Osteoblast (primary cell): Measurements from ENCODE around the gene DPF3. TPM values are rescaled to one million over a fixed set of nuclear protein-coding genes. Genes with fewer than 3 reads are reported as not detected.

Experiments used
- DNase-seq: peaks from one replicate; pipeline ENCODE4 v3.0.0; 2011; ENCODE audit warnings: low spot score, mixed read lengths; ENCODE audit not compliant: insufficient read length; ENCODE audit errors: missing footprints
- H2AFZ ChIP-seq: 2 replicates; pipeline ENCODE4 v1.6.0; 2011; ENCODE audit warnings: mild to moderate bottlenecking, low read length
- H3K27ac ChIP-seq: 2 replicates; pipeline ENCODE4 v1.5.1; 2011; ENCODE audit warnings: mild to moderate bottlenecking, low read depth, low read length, moderate library complexity
- H3K27me3 ChIP-seq: 2 replicates; pipeline ENCODE4 v1.6.0; 2012; ENCODE audit warnings: mild to moderate bottlenecking, control low read depth, inconsistent platforms, low read length, moderate library complexity; ENCODE audit not compliant: insufficient read depth
- H3K36me3 ChIP-seq: 2 replicates; pipeline ENCODE4 v1.5.1; 2011; ENCODE audit warnings: mild to moderate bottlenecking, low read length, control low read depth, moderate library complexity; ENCODE audit not compliant: insufficient read depth
- H3K4me1 ChIP-seq: 2 replicates; pipeline ENCODE4 v1.5.1; 2011; ENCODE audit warnings: mild to moderate bottlenecking, low read length, control low read depth, moderate library complexity; ENCODE audit not compliant: insufficient read depth
- H3K4me2 ChIP-seq: 2 replicates; pipeline ENCODE4 v1.6.0; 2011; ENCODE audit warnings: mild to moderate bottlenecking, low read length; ENCODE audit not compliant: insufficient read depth
- H3K4me3 ChIP-seq: fragments of 200-600 bp; sonication (generic); 3 replicates; pipeline ENCODE4 v1.5.1; 2012; ENCODE audit warnings: mild to moderate bottlenecking, low read length, inconsistent platforms; ENCODE audit not compliant: insufficient read depth
- H3K79me2 ChIP-seq: 2 replicates; pipeline ENCODE4 v1.6.0; 2012; ENCODE audit warnings: mild to moderate bottlenecking, low read length, control low read depth, inconsistent platforms; ENCODE audit not compliant: insufficient read depth
- H3K9me3 ChIP-seq: 2 replicates; pipeline ENCODE4 v1.5.1; 2011; ENCODE audit warnings: low read depth, low read length, control low read depth
- H4K20me1 ChIP-seq: 2 replicates; pipeline ENCODE4 v1.6.0; 2012; ENCODE audit warnings: mild to moderate bottlenecking, low read length, control low read depth; ENCODE audit not compliant: insufficient read depth
- CTCF ChIP-seq: IDR thresholded peaks from 2 replicates; pipeline ENCODE4 v1.5.1; 2011; ENCODE audit warnings: mild to moderate bottlenecking, low read depth, low read length, moderate library complexity; ENCODE audit errors: extremely low read depth
- total RNA-seq: library from RNA; depleted of rRNA; stranded (reverse); fragments of >200 nt; gene quantifications from 2 replicates; pipeline ENCODE4 v1.2.3, GENCODE V29; 2012

Gene DPF3
- total RNA-seq, 1 donor, result 1.8 TPM

- peaks cover 4% of the 10 kb centered on the region for H3K27me3 ChIP-seq
- no peak for DNase-seq
- TF ChIP-seq CTCF, result no peak
- H2AFZ ChIP-seq, result no peak overlapping the region
- no peaks in the 10 kb centered on the region for H3K4me1 ChIP-seq
- no peaks in the 10 kb centered on the region for H4K20me1 ChIP-seq
- no peak overlapping the region for H3K27ac ChIP-seq
- H3K36me3 ChIP-seq, result no peaks in the 10 kb centered on the region
- no peak overlapping the region for H3K4me2 ChIP-seq
- no peak overlapping the region for H3K4me3 ChIP-seq
- H3K79me2 ChIP-seq, result no peaks in the 10 kb centered on the region
- H3K9me3 ChIP-seq, result no peaks in the 10 kb centered on the region
Observed at GRCh38 chr14:72594099-72594901, 299.6 kb downstream of the DPF3 start.

- DNase-seq, result no peak
- no peak overlapping the region for H3K27ac ChIP-seq
- no peaks in the 10 kb centered on the region for H3K79me2 ChIP-seq
- no peak for TF ChIP-seq CTCF
- H3K4me2 ChIP-seq, result no peak overlapping the region
- H4K20me1 ChIP-seq, result no peaks in the 10 kb centered on the region
- H3K4me3 ChIP-seq, result no peak overlapping the region
- H3K36me3 ChIP-seq, result no peaks in the 10 kb centered on the region
- H3K4me1 ChIP-seq, result no peaks in the 10 kb centered on the region
- no peaks in the 10 kb centered on the region for H3K9me3 ChIP-seq
- no peak overlapping the region for H2AFZ ChIP-seq
- H3K27me3 ChIP-seq, result peaks cover 4% of the 10 kb centered on the region
Observed at GRCh38 chr14:72591391-72591790, 302.5 kb downstream of the DPF3 start.

GRCh38 chr14:72590577-72590976, 303.3 kb downstream of the DPF3 start:
- Histone ChIP-seq H3K4me2 (no peak overlapping the region), H3K4me1 (no peaks in the 10 kb centered on the region), H3K27me3 (peaks cover 4% of the 10 kb centered on the region), H3K79me2 (no peaks in the 10 kb centered on the region), H3K27ac (no peak overlapping the region), H3K36me3 (no peaks in the 10 kb centered on the region), H3K4me3 (no peak overlapping the region), H2AFZ (no peak overlapping the region), H3K9me3 (no peaks in the 10 kb centered on the region), H4K20me1 (no peaks in the 10 kb centered on the region)
- no peak for DNase-seq
- TF ChIP-seq CTCF, result no peak

- H3K79me2 ChIP-seq, result no peaks in the 10 kb centered on the region
- no peaks in the 10 kb centered on the region for H3K36me3 ChIP-seq
- peaks cover 4% of the 10 kb centered on the region for H3K27me3 ChIP-seq
- H3K27ac ChIP-seq, result no peak overlapping the region
- H3K4me1 ChIP-seq, result no peaks in the 10 kb centered on the region
- no peak overlapping the region for H3K4me3 ChIP-seq
- TF ChIP-seq CTCF, result no peak
- H3K4me2 ChIP-seq, result no peak overlapping the region
- H3K9me3 ChIP-seq, result no peaks in the 10 kb centered on the region
- no peak overlapping the region for H2AFZ ChIP-seq
- no peak for DNase-seq
- no peaks in the 10 kb centered on the region for H4K20me1 ChIP-seq
Observed at GRCh38 chr14:72589652-72590051, 304.2 kb downstream of the DPF3 start.
